Measurements from ENCODE around the gene AFF3.

- no peak for TF ChIP-seq CTCF (IDR thresholded peaks at IDR 0.05)
- no peak for TF ChIP-seq POLR2A (IDR thresholded peaks at IDR 0.05)
Measured at GRCh38 chr2:100163605-100164004, 21.2 kb upstream of the AFF3 start.
